Activated CD4-positive, alpha-beta T cell treated with anti-CD3 and anti-CD28 coated beads, Interleukin-2, amount 10 ng/mL, durations not matched to agents 24 days and 14 days (primary cell): ENCODE data around the gene ALDH3A2. TPM values are rescaled to one million over a fixed set of nuclear protein-coding genes. Genes with fewer than 3 reads are reported as not detected.

Experiments used
- DNase-seq: peaks from one replicate; pipeline ENCODE4 v3.0.0; 2022
- H3K27ac Mint-ChIP-seq: one replicate; pipeline ENCODE4 v1.8.0; 2022; ENCODE audit warnings: mild to moderate bottlenecking, mixed read lengths
- H3K27me3 Mint-ChIP-seq: one replicate; pipeline ENCODE4 v1.8.0; 2022; ENCODE audit warnings: mixed read lengths
- H3K36me3 Mint-ChIP-seq: one replicate; pipeline ENCODE4 v1.8.0; 2022; ENCODE audit warnings: low read depth, mild to moderate bottlenecking, mixed read lengths
- H3K4me1 Mint-ChIP-seq: one replicate; pipeline ENCODE4 v1.8.0; 2021; ENCODE audit warnings: mixed read lengths
- H3K4me3 Mint-ChIP-seq: one replicate; pipeline ENCODE4 v1.8.0; 2022; ENCODE audit warnings: mild to moderate bottlenecking, moderate library complexity, mixed read lengths
- H3K9me3 Mint-ChIP-seq: one replicate; pipeline ENCODE4 v1.8.0; 2021; ENCODE audit warnings: mixed read lengths
- intact Hi-C: fragments of 100-400 bp; cut with micrococcal nuclease; formaldehyde crosslinking; loops from one replicate; pipeline ENCODE4 v1.15.1; 2023
- total RNA-seq: library from RNA; stranded (reverse); gene quantifications from 2 replicates; pipeline ENCODE4 v1.2.3, GENCODE V29; 2022

The ALDH3A2 gene
- total RNA-seq, 1 donor from 2014 or later: 34.3 TPM

DNA sequence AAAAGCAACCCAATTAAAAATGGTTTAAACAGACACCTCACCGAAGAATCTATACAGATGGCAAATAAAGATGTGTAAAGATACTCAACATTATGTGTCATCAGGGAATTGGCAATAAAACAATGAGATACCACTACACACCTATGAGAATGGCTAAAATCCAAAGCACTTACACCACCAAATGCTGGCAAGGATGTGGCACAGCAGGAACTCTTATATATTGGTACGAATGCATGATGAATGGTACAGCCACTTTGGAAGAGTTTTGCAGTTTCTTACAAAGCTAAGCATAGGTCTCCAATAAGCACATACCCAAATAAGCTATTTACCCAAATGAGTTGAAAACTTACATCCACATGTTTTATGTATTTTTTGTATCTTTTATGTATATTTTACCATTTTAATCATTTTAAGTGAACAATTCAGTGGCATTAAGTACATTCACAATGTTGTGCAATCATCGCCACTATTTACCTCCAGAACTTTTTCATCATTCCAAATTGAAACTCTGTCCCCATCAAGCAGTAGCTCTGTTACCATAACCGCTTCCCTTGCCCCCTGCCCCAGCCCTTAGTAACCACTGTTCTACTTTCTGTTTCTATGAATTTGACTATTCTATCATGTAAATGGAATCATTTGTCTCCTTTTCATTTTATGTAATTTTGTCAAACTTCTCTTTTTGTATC lies 6.7 kb upstream of the ALDH3A2 start:
- no peak overlapping the region for H3K4me3 Mint-ChIP-seq
- DNase-seq: no peak
- H3K27me3 Mint-ChIP-seq: peaks cover 46% of the 10 kb centered on the region
- H3K27ac Mint-ChIP-seq: no peak overlapping the region
- intact Hi-C loops: no loop called here
- no peaks in the 10 kb centered on the region for H3K9me3 Mint-ChIP-seq
- H3K4me1 Mint-ChIP-seq: peaks cover 16% of the 10 kb centered on the region
- no peaks in the 10 kb centered on the region for H3K36me3 Mint-ChIP-seq

DNA sequence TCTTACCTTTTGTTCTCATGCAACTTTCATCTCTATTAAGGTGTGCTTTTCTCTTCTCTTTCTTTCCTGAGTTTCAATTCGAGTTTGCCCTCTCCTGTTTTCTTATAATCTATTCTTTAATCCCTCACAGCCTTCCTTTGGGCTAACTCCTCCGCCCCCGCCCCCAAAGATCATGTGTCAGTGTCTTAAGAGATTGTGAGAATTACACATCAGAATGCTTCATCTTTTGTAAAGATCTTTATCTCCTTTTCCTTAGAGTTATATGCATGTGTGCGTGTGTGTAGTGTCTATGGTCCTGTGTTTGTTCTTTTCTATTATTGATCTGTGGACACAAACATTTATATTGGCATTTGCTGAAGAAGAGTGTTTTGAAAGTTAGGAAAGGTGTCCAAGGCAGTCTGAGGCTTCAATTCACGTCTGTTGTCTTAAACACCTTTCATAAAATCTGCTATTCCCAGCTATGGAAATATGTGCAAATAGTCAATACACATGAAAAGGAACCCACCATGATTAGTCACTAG lies 6.1 kb upstream of the ALDH3A2 start:
- no peak for DNase-seq
- no peak overlapping the region for H3K4me3 Mint-ChIP-seq
- no peaks in the 10 kb centered on the region for H3K36me3 Mint-ChIP-seq
- intact Hi-C loops: no loop called here
- H3K27ac Mint-ChIP-seq: no peak overlapping the region
- no peaks in the 10 kb centered on the region for H3K9me3 Mint-ChIP-seq
- peaks cover 43% of the 10 kb centered on the region for H3K27me3 Mint-ChIP-seq
- H3K4me1 Mint-ChIP-seq: peaks cover 22% of the 10 kb centered on the region

DNA sequence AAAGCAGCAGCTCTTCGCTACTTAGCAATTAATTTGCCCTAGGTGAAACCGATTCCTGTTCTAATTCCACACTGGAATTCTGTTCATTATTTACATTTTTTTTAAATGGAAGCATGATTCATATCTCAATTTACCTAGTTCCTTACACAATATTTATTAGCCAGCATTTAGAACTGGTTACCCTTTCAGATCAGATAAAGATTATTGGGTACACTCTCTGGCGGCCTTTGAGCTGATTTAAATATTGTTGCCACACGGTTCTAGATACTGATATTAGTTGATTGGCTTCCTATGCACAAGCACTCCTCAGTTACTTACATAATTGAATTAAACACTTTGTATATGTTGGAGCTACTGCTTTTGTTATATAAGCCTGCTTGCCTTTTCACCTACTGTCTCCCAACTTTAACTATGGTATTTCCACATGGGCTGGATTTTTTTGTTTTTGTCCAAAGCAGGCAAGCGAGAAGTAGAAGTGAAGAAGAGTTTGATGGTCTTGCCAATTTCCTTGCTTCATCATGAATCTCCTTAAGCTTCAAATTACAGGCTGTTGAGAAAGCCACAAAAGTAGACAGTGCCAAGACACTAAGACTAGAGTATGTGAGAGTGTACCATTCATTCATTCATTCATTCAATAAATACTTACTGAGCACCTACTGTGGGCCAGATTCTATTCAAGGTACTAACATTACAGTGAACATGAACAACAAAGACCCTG lies 3.9 kb upstream of the ALDH3A2 start:
- Mint-ChIP-seq H3K4me1 (peaks cover 35% of the 10 kb centered on the region), H3K27ac (no peak overlapping the region), H3K27me3 (peaks cover 29% of the 10 kb centered on the region), H3K36me3 (no peaks in the 10 kb centered on the region), H3K9me3 (no peaks in the 10 kb centered on the region), H3K4me3 (no peak overlapping the region)
- DNase-seq: no peak
- intact Hi-C loops: loop anchor here (5.0 kb wide), 1 partner anchor 282 kb away; the partner anchor contains the start of gene B9D1

DNA sequence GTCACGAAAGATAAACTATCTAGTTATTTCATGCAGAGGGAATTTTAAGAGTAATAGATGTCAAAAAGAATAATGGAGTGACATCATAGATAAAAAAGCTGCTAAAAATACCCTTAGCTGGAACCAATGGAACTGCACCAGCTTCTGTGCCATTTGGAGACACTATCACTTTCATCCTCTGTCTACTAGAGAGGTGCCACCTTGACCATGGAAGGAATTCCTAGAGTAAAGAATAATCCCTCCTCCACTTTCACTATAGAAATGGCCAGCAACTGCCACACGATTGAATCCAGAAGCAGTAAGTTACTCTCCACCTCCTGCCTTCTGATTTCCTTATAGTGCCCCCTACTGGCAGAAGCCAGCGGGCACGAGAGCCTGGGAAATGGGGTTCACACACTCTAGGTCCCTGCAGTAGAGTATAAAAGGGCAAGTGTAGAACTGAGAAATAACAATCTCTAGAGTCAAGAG lies 2.8 kb upstream of the ALDH3A2 start:
- peaks cover 40% of the 10 kb centered on the region for H3K4me1 Mint-ChIP-seq
- H3K27ac Mint-ChIP-seq: peak overlapping the region; percentile 21
- intact Hi-C loops: loop anchor here (1.0 to 5.0 kb wide), 2 partner anchors 131 to 283 kb away; partner anchors contain the start of gene B9D1
- H3K9me3 Mint-ChIP-seq: no peaks in the 10 kb centered on the region
- H3K27me3 Mint-ChIP-seq: peaks cover 22% of the 10 kb centered on the region
- H3K36me3 Mint-ChIP-seq: no peaks in the 10 kb centered on the region
- no peak overlapping the region for H3K4me3 Mint-ChIP-seq
- DNase-seq: peak; percentile 89

DNA sequence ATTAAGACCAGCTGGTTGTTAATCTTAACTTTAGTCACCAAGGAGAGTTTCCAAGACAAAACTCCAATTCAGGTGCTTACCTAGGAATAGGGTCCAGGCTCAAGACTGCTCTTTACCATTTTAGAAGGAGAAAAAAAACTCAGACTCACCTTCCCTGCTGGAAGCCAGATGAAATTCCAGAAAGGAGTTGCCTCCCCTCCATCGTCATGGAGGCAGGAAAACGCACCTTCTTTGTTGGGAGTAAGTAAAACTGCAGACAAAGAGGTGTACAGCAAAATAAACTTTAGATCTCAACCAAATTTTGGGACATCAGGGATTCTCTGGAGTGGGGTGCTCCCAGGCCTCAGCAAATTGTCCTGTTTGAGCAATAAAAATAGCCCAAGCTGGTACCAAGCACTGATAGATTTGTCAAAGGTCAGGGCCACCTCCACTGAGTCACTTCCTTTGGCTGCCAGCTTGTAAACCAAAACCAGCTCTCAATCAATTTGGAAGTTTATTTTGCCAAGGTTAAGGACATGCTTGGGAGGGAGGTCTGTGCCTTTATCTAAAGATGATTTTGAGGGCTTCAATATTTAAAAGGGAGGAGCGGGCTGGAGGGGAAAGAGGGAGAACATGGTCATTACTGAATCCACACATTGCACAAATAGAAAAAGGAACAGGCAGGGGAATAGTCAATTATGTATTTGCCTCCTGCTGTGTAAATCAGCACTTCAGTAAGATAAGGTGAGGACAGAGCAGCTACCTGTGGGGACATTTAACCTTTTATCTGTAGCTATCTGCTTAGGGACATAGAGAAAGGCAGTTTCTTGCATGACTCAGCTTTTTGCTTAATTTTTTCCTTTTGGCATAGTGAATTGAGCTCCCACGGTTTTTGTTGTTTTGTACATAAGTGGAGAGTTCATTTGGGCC lies 1.5 kb upstream of the ALDH3A2 start:
- H3K4me3 Mint-ChIP-seq: peak overlapping the region; percentile 89
- peaks cover 42% of the 10 kb centered on the region for H3K4me1 Mint-ChIP-seq
- DNase-seq: no peak
- intact Hi-C loops: loop anchor here (1.0 to 5.0 kb wide), 2 partner anchors 133 to 285 kb away; partner anchors contain the start of gene B9D1
- H3K9me3 Mint-ChIP-seq: no peaks in the 10 kb centered on the region
- peak overlapping the region; percentile 91 for H3K27ac Mint-ChIP-seq
- peaks cover 16% of the 10 kb centered on the region for H3K27me3 Mint-ChIP-seq
- no peaks in the 10 kb centered on the region for H3K36me3 Mint-ChIP-seq

DNA sequence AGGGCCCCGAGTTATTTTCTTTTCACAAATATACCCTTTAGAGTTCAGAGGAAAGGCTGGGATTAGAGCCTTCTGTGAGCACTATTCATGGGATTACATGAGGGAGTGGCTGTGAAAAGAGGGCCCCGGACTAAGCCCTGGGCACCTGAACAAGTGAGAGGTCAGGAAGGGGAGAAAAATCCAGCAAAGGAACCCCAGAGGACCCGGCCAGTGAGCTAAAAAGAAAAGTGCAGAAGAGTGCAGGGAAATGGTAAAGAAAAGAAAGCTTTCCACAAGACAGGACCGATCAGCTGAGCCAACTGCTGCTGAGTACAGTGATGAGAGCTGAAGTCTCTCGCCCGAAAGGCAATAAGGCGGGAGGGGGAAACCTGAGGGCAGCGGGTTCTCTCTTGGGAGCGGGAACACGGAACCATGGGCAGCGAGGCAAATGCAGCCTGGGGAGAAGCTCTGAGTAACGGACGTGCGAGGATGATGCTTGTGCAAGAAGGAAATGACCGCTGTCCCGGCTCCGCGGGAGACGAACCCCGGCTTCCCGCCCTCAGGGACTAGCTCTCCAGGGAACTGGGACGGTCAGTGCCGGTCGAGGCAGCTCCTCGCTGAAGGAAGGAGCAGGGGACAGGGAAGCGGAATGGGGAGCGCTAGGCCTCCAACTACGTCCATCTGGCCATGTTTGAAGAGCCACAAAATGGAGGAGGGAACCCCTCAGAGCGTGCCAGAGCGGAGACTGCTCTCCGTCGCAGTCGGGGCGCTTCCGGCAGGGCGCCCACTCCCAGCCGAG lies 665 bp upstream of the ALDH3A2 start:
- DNase-seq: peak; percentile 82
- H3K4me1 Mint-ChIP-seq: peaks cover 36% of the 10 kb centered on the region
- H3K4me3 Mint-ChIP-seq: peak overlapping the region; percentile 89
- intact Hi-C loops: loop anchor here (1.0 to 5.0 kb wide), 2 partner anchors 270 to 286 kb away; partner anchors contain the start of genes B9D1 and MAPK7
- H3K27me3 Mint-ChIP-seq: peaks cover 9% of the 10 kb centered on the region
- peak overlapping the region; percentile 91 for H3K27ac Mint-ChIP-seq
- no peaks in the 10 kb centered on the region for H3K9me3 Mint-ChIP-seq
- H3K36me3 Mint-ChIP-seq: peaks cover 1% of the 10 kb centered on the region

DNA sequence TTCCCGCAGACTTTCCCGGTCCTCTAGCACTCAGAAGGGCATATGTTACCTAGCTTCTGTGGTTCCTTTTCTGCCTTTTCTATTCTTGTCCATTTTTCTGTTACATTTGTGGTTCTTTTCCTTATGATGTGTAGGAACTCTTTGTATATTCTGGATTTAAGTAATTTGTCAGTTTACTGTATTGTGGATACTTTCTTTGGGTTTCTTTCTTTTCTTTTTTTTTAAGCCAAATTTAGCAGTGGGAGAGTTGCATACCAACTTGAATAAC lies 657 bp downstream of the ALDH3A2 start:
- H3K4me3 Mint-ChIP-seq: peak overlapping the region; percentile 89
- H3K4me1 Mint-ChIP-seq: peaks cover 36% of the 10 kb centered on the region
- intact Hi-C loops: loop anchor here (5.0 kb wide), 1 partner anchor 287 kb away; the partner anchor contains the start of gene B9D1
- DNase-seq: no peak
- peaks cover 12% of the 10 kb centered on the region for H3K36me3 Mint-ChIP-seq
- H3K9me3 Mint-ChIP-seq: peaks cover 3% of the 10 kb centered on the region
- peaks cover 9% of the 10 kb centered on the region for H3K27me3 Mint-ChIP-seq
- peak overlapping the region; percentile 91 for H3K27ac Mint-ChIP-seq

DNA sequence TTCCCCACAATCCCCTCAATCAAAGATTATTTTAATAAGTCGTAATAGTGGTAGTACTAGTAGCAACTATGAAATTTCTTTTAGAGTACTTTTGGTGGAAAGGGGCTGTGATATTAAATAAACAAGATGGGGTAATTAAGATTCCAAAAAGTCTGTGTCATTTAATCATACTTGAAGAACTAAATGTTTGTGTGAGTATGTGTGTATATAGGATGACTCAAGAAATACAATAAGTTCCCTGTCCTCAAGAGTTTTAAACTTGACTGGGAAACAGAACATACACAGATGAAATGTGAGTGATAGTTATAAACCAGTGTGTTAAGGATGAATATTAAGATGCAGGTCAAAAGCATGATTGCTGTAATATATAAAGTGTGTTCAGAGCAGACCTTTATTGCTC lies 2.3 kb downstream of the ALDH3A2 start:
- Mint-ChIP-seq H3K4me1 (peaks cover 33% of the 10 kb centered on the region), H3K36me3 (peaks cover 16% of the 10 kb centered on the region), H3K4me3 (no peak overlapping the region), H3K27me3 (no peaks in the 10 kb centered on the region), H3K9me3 (peaks cover 3% of the 10 kb centered on the region), H3K27ac (no peak overlapping the region)
- intact Hi-C loops: no loop called here
- no peak for DNase-seq

DNA sequence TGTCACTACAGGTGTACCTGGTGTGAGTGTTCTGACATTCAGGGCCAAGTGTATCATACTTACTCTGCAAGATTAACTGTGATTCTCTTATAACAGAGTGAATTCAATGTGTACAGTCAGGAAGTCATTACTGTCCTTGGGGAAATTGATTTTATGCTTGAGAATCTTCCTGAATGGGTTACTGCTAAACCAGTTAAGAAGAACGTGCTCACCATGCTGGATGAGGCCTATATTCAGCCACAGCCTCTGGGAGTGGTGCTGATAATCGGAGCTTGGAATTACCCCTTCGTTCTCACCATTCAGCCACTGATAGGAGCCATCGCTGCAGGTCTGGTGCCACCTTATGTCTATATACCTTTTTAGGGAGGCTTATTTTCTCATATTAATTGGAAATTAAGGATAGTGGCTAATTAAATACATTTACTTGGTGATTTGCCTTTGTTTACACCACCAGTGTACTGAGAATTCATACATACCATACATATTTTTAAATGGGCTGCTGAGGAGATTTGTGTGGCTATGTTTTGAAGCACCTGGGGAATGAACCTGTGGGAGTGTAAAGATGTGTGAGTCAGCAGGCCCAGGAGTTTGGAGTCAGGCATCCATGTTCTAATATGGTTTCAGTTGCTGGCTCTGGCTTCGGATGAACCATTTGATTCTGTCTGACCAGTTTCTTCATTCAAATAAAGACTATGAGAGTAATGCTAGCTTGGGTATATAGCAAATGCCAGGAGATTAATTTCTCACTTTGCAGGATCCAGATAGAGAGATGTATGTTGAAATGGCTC lies 3.1 kb downstream of the ALDH3A2 start:
- Mint-ChIP-seq H3K36me3 (peaks cover 19% of the 10 kb centered on the region), H3K4me3 (no peak overlapping the region), H3K9me3 (peaks cover 3% of the 10 kb centered on the region), H3K4me1 (peaks cover 28% of the 10 kb centered on the region), H3K27ac (no peak overlapping the region), H3K27me3 (no peaks in the 10 kb centered on the region)
- intact Hi-C loops: no loop called here
- no peak for DNase-seq

DNA sequence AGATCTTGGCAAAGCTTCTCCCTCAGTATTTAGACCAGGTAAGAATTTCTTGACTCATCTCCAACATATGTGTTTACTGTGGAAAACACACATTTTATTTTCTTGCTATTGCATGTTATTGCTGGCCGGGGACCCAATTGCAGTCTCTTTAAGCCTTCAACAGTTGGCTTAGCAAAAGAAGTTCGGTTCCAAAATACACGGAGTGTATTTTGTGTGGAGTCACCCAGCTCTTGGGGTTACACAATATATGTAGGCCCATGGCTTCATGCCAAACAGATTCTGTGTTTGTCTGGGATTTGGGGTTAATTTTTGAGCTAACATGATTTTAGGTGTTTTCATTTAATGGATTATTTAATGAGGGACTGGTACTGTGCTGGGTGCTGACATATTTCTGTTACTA lies 4.0 kb downstream of the ALDH3A2 start:
- intact Hi-C loops: no loop called here
- Mint-ChIP-seq H3K36me3 (peaks cover 19% of the 10 kb centered on the region), H3K27ac (no peak overlapping the region), H3K9me3 (peaks cover 3% of the 10 kb centered on the region), H3K4me1 (peaks cover 18% of the 10 kb centered on the region), H3K4me3 (no peak overlapping the region), H3K27me3 (no peaks in the 10 kb centered on the region)
- DNase-seq: no peak

DNA sequence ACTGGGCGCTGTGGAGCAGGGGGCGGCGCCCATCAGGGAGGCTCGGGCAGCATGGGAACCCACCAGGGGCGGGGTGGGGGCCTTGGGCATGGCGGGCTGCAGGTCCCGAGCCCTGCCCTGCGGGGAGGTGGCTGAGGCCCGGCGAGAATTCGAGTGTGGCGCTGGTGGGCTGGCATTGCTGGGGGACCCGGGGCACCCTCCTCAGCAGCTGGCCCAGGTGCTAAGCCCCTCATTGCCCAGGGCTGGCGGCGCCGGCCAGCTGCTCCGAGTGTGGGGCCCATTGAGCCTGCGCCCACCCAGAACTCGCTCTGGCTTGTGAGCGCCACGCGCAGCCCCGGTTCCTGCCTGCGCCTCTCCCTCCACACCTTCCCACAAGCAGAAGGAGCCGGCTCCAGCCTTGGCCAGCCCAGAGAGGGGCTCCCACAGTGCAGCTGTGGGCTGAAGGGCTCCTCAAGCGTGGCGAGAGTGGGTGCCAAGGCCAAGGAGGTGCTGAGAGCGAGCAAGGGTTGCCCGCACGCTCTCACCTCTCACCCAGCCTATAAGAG lies 5.9 kb downstream of the ALDH3A2 start:
- intact Hi-C loops: no loop called here

DNA sequence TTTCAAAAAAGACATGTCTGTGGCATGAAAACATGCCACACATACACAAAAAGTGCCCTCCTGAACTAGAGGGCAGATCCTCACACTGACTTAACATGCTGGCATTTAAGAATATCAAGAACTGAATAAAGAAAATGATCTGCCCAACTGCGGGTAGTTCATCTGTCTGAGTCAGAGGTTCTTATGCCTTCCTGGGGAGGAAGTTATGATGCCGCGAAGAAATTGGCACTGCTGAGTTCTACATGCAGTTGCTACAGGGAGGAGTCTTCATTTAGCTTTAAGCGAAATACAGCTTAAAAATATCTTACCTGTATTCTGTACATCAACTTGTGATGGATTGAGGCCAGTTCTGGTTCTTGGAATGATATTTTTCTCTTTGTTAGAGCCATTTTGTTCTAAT lies 6.3 kb downstream of the ALDH3A2 start:
- Mint-ChIP-seq H3K36me3 (peaks cover 19% of the 10 kb centered on the region), H3K4me3 (no peak overlapping the region), H3K27me3 (no peaks in the 10 kb centered on the region), H3K9me3 (peaks cover 3% of the 10 kb centered on the region), H3K27ac (no peak overlapping the region), H3K4me1 (peaks cover 5% of the 10 kb centered on the region)
- no peak for DNase-seq
- intact Hi-C loops: no loop called here

More for the DNA sequence above, 5.9 kb downstream of the ALDH3A2 start:
- no peaks in the 10 kb centered on the region for H3K27me3 Mint-ChIP-seq
- H3K9me3 Mint-ChIP-seq: peaks cover 3% of the 10 kb centered on the region
- H3K4me3 Mint-ChIP-seq: no peak overlapping the region
- H3K27ac Mint-ChIP-seq: no peak overlapping the region
- peaks cover 9% of the 10 kb centered on the region for H3K4me1 Mint-ChIP-seq
- no peak for DNase-seq
- peaks cover 19% of the 10 kb centered on the region for H3K36me3 Mint-ChIP-seq
